GM21723 (cell line): ENCODE results near the gene DIO3.

Experiments used
- ATAC-seq: cut with Tn5 transposase; IDR thresholded peaks from one replicate; pipeline ENCODE4 v1.9.1; 2021; ENCODE audit warnings: mild to moderate bottlenecking, moderate library complexity; ENCODE audit not compliant: unreplicated experiment

The DIO3 gene

DNA sequence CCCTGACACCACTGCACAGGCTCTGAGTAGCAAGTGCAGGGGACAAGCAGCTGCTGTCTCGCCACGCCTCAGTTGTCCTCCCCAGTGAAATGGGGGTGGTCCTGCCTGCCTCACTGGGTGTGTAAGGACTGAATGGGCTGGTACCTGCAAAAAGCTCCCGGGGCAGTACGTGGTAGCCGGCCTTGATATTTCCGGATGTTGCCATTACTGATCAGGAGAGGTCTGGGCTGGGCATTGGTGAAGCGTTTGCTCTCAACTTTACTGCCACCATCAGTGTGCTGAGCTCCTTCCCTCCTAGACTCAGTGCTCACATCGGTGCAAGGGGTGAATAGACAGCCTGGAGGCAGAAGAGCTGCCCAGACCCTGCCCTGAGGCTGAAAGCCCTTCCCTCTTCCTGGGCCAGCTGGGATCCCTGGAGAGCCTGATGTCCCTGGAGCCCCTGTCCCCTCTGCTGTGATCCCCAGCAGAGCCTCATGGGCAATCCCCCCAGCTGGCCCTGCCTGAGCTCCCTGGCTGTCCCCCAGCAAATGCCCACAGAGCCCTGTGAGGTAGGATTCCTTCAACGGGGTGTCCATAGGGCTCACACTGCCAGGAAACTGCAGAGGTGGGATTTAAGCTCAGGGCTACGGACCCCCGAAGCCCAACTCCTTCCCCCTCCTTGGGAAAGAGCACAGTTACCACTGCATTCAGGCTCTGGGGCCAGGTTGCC is 18.2 kb downstream of the DIO3 start:
- ATAC-seq = no peak

- no peak for ATAC-seq
Observed at GRCh38 chr14:101581806-101582205, 20.5 kb downstream of the DIO3 start.

DNA sequence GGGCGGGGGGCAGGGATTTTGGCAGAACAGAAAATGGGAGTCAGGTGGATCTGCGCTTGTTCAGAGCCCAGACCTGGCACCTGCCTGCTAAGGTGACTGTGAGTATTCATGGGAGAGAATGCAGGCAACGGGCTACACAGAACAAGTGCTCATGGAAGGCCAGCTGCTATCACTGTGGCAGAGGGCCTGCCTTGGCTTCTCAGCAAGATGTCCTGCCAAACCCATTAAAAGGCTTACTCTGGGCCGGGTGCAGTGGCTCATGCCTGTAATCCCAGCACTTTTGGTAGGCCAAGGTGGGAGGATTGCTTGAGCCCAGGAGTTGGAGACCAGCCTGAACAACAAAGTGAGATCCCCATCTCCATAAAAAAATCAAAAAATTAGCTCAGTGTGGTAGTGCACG is 21.0 kb downstream of the DIO3 start:
- no peak for ATAC-seq

- ATAC-seq = no peak
Observed at GRCh38 chr14:101583006-101583714, 21.9 kb downstream of the DIO3 start.

DNA sequence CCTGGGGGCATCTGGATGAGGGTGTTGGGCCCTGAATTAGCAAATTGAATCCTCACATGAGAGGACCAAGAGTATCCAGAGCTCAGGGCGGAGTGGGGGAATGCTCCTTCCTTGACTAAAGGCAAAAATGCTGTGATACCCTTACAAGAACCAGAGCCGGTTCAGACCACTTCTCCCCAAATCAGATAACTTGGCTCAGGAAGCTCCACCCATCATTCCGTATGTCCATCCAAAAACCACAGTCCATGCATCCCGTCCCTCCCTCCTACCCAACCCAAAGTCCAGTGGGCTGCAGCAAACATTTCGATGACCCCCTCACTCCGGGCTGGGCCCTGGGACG is 22.4 kb downstream of the DIO3 start:
- ATAC-seq = no peak

DNA sequence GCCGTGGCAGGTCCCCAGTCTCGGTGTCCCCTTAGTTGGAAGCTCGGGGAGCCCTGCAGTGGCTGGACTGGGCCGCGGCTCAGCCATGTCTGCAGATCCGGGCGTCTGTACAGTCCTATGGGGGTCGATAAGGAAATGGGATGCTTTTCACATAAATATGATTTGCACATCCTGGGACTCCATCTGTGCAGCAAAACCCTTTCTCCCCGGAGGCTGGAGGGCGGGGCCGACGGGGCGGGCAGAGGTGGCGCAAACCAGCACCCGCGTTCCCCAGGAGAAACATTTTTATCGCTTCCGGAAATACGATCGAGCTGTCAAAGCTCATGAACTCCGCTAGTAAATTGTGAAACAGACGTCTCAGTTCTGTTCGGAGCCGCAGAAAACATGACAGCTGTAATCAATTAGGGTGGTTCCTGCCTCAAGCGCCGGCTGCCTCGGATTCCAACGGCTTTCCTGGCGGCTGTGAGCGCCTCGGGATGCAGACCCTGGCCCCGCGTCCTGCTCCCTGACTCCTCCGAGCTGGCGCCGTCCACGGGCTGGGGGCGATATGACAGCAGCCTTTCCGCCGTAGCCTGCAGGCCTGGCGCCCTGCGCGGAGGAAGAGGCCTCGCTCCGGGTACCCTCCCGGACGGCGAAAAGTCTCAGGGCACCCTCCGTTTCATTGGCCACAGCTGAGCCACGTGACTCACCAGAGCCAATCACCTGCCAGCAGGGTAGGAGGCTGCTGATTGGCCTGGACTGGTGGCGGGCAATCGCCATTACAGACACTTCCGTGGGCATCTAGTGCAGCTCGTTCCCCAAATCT is 23.0 kb downstream of the DIO3 start:
- ATAC-seq = no peak

DNA sequence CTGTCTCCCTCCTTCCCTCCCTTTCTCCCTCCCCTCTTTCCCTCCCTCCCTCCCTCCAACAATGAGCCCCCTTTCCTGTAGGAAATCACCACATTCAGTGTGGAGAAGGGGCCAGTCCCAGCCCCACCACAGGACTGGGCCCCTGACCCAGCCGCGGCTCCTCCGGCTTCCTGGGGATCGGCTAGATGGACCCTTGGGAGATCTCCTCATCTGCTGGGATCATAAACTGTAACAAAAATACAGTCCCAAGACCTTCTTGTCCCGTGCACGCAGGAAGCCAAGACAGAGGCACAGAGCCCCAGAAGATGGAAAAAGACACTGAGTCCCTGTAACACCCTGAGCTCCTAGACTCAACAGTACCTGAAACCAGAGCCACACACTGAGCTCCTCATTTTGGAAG is 23.9 kb downstream of the DIO3 start:
- no peak for ATAC-seq

DNA sequence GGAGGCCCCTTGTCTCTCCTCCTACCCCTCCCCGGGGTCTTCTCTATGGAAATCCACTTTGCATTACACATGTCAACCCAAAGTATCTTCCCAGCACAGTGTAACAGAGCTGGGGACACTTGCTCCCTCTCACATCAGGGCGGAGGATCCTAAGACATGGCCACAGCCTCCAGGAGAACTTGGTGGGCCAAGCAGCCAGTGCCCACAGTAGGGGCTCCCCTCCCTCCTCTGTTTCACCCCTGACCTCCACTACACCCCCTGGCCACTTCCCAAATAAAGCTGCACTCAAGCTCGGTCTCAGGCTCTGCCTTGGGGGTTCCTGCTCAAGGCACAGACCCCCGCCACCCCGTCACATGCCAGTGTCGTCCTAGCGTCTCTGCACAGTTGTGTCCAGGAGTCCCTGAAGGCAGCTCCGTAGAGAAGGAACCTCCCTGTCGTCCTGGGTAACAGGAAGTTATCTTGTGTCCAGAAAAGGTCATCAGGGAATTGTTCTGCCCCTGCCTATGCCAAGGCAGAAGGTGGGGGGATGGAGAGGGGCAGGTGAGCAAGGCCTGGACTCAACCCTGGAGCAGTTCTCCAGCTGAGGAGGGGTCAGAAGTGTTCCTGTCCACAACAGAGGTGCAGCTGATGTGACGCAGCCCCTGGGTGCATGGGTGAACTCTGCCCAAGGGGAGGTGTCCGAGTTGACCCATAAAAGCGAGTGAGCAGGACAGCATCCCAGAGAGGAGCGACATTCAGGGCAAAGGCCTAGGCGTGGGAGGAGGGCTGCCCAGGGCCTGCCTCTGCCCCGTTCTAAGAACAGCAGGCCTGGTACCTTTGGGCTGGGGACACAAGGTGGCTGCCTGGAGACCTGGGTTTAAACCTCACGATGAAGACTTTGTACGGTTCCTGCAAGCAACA is 25.5 kb downstream of the DIO3 start:
- no peak for ATAC-seq

GRCh38 chr14:101587441-101587911 is 26.2 kb downstream of the DIO3 start:
- no peak for ATAC-seq

GRCh38 chr14:101588286-101588975 is 27.1 kb downstream of the DIO3 start:
- ATAC-seq = no peak

- ATAC-seq = no peak
Observed at GRCh38 chr14:101588990-101589389, 27.7 kb downstream of the DIO3 start.

GRCh38 chr14:101589486-101590015 is 28.3 kb downstream of the DIO3 start:
- no peak for ATAC-seq

- ATAC-seq = no peak
Observed at GRCh38 chr14:101590062-101590461, 28.8 kb downstream of the DIO3 start.

DNA sequence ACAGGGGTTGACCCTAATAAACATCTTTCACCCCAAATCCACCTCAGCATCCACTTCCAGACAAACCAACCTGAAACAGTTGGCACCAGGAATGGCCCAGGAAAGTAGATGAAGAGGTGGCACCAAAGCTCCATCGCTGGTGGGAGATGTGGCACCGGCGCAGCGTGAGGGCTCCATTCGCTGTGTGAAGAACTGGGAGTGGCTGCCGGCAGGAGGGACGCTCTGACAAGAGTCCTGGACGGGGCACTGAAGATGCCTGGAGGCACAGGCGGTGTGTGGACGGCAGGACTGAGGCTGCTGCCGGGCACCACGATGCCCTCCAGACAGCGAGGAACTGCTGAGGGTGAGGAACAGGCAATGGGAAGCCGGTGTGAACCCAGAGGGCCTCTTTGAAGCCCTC is 29.3 kb downstream of the DIO3 start:
- ATAC-seq = no peak

GRCh38 chr14:101591121-101591520 is 29.8 kb downstream of the DIO3 start:
- no peak for ATAC-seq

GRCh38 chr14:101591582-101591981 is 30.3 kb downstream of the DIO3 start:
- no peak for ATAC-seq

DNA sequence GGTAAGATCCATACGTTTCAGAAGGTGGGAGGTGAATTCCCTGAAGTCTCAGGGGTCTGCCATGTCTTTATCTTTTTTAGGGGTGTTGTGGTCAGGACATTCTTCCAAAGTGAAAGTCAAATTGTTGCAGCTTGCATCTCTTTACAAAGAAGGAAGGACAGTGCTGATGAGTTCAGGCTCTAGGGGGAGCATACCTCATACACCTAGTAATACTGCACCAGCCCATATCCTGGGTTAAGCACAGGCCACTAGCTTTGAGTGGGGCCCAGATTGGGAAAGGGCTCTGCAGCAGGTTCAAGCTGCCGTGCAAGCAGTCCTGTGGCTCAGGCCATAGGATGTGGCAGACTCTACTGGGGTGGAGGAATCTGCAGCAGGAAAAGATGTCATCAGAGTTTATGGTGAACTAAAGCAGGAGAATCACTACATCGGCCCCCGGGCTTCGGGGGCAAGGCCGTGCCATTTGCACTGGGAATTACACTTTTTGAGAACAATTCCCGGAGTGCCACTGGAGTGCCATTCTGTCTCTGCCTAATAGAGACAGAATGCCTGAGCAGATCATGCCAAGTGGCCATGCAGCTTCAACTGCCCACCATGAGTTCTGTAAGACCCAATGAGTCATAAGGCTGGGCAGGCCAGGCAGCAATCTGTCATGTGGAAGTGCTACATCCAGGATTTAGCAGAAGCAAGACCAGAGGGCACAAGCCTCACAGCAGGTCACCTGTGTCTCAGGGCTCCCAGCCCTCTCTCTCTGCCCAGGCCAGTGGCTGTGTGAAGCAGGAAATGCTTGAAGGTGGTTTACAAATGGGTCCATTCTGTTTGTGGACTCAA is 32.3 kb downstream of the DIO3 start:
- no peak for ATAC-seq

DNA sequence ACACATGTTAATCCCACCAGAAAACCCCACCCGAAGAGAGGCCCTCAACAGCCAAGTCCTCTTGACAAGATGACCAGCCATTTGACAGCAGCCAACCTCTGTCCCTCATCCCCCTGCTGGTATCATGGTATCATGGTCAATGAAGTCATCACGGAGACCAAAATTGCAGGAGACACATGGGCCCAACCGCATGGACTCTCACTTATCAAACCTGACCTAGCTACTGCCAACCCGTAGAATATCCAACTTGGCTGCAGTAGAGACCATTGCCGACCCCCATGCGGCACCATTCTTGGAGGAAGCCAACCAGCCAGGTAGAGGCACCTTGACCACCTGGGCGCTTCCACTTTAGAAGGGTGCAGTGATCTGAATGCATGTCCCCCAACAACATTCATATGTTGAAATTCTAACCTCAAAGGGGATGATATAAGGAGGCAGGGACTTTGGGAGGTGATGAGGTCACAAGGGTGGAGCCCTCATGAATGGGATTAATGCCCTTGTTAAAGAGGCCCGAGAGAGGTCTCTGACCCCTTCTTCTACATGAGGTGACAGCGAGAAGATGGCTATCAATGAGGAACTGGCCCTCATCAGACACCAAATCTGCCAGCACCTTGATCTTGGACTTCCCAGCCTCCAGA is 33.3 kb downstream of the DIO3 start:
- ATAC-seq = no peak

DNA sequence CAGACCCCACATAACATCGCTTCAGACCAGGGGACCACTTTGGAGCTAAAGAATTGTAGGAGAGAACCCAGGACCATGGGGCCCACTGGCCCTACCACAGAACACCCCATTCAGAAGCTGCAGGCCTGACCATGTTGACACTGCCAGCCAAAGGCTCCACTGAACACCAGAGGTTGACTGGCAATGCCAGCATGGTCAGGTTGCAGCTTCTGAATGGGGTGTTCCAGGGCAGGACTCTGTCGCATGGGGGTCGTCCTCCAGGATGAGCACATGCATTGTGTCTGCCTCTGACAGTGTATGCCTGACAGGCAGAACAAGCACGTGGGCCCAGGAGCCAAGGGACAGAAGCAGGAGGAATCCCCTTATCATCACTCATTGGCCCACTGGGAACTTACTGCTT is 34.1 kb downstream of the DIO3 start:
- ATAC-seq = no peak
